Activated naive CD8-positive, alpha-beta T cell treated with anti-CD3 and anti-CD28 coated beads, Interleukin-2, amount 50 U/mL, for 24 hours (primary cell): ENCODE results near the gene SLC46A1.

ENCODE experiments used
- ATAC-seq: fragments of 150-1000 bp; cut with Tn5 transposase; one replicate; pipeline ENCODE4 v1.10.0; 2021
- DNase-seq: peaks from one replicate; pipeline ENCODE4 v3.0.0; 2021
- H3K27ac Mint-ChIP-seq: one replicate; pipeline ENCODE4 v1.8.0; 2021; ENCODE audit warnings: mild to moderate bottlenecking, mixed read lengths
- H3K27me3 Mint-ChIP-seq: one replicate; pipeline ENCODE4 v1.8.0; 2021; ENCODE audit warnings: mixed read lengths
- H3K36me3 Mint-ChIP-seq: one replicate; pipeline ENCODE4 v1.8.0; 2021; ENCODE audit warnings: low read depth, mixed read lengths
- H3K4me1 Mint-ChIP-seq: one replicate; pipeline ENCODE4 v1.8.0; 2021; ENCODE audit warnings: mixed read lengths
- H3K4me3 Mint-ChIP-seq: one replicate; pipeline ENCODE4 v1.8.0; 2021; ENCODE audit warnings: mild to moderate bottlenecking, moderate library complexity, mixed read lengths
- H3K9me3 Mint-ChIP-seq: one replicate; pipeline ENCODE4 v1.8.0; 2021; ENCODE audit warnings: mixed read lengths

Gene SLC46A1

DNA sequence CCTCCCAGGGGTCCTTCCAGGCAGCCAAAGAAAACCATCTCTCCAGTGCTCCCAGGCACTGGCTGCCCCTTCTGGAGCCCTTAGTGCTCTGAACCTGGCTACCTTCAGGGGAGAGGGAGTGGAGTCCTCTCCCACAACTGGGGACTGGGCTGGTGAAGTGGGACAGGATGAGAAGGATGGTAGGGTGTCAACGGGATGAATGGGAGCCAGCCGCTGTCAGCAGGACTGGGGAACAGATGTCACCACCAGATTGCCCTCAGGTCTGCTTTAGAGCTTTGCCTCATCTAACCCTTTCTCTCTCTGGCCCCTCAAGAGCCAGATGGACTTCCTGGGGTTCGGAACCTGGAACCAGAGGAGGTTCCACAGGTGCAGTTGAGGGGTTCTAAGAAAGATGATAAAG lies 40.5 kb downstream of the SLC46A1 start:
- ATAC-seq, result no peak
- DNase-seq, result no peak
- H3K36me3 Mint-ChIP-seq, result peaks cover 6% of the 10 kb centered on the region
- H3K9me3 Mint-ChIP-seq, result no peaks in the 10 kb centered on the region
- no peaks in the 10 kb centered on the region for H3K4me1 Mint-ChIP-seq
- no peaks in the 10 kb centered on the region for H3K27me3 Mint-ChIP-seq
- H3K4me3 Mint-ChIP-seq, result no peak overlapping the region
- H3K27ac Mint-ChIP-seq, result no peak overlapping the region

DNA sequence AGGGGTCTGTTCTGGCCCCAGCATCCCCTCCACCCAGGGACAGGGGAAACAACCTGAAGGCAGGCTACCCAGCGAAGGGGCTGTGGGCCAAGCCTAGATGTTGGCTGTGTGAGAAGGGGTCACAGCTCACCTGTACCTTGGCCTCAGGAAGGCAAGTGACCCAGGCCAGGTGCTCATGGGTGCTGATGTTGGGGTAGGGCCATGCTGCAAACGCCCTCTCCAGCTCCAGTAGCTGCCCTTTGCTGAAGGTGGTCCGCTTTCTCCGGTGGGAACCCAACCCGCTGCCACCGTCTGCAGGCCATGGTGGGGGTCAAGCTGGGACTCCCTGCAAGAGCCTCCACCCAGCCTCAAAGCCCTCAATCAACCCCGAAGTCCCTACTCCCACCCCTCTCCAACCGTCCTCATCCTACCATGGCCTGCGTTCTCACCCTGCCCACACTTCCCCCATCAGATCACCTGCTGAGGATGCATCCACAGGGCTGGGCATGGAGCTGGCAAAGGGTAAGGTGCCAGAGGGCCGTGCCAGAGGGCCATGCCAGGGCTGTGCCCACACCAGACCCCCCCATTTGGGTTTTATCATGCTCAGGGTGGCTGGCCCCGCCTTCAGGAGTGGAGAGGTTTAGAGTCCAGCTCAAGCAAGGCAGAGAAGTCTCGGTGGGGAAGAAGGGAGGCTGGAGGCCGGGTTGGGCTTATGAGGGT lies 41.2 kb downstream of the SLC46A1 start, which contains the start of gene SEBOX:
TSS of gene SEBOX (minus strand) at position 535 of the 699 bp plus-strand sequence. CDS start at position 487, 48 bp downstream.
- Mint-ChIP-seq H3K4me3 (no peak within 1 kb of the TSS), H3K4me1 (no peaks in the 10 kb centered on the region), H3K9me3 (no peaks in the 10 kb centered on the region), H3K27ac (no peak within 1 kb of the TSS), H3K36me3 (peaks cover 10% of the 10 kb centered on the region), H3K27me3 (no peaks in the 10 kb centered on the region)
- no peak for DNase-seq
- ATAC-seq, result no peak

DNA sequence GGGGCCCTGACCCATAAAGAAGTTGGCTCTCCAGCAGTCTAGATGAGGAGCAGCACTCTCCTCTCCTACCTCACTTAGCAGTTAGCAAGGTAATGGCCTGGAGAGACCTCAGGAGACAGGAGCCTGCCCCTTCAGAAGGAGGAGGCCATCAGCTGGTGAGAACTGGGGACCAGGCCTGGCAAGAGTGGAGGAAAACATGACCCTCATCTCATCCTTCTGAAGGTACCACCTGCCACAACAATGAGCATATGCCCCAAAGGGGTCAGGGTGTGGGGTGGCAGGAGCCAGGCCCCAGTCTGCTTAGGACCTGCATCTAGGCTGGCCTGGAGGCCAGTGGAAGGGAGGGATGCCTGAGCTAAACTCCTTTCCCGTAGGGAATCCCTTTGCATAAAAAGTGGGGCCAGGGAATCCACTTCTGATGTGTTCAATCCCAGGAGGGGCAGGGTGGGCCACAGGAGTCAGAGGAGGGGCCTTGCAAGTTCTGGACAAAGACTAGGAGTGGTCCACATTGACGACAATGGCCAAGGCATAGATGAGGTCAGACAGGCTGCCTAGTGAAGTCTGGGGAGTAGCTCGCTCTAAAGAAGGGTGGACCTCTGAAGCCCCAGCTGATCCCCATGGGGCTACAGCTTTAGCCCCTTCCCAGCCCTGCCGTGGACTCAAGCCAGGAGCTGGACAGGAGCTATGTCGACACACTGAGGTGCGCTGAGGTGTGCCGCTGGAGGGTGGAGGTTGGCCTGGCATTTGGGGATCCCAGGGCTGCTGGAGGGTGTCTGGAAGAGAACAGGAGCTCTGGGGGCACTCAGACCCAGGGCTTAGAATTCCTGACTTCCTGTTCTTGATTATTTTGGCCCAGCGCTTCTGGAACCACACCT lies 42.0 kb downstream of the SLC46A1 start:
- Mint-ChIP-seq H3K36me3 (peaks cover 14% of the 10 kb centered on the region), H3K4me3 (no peak overlapping the region), H3K27ac (no peak overlapping the region), H3K4me1 (peaks cover under 1% of the 10 kb centered on the region), H3K27me3 (no peaks in the 10 kb centered on the region), H3K9me3 (no peaks in the 10 kb centered on the region)
- ATAC-seq, result no peak
- no peak for DNase-seq

DNA sequence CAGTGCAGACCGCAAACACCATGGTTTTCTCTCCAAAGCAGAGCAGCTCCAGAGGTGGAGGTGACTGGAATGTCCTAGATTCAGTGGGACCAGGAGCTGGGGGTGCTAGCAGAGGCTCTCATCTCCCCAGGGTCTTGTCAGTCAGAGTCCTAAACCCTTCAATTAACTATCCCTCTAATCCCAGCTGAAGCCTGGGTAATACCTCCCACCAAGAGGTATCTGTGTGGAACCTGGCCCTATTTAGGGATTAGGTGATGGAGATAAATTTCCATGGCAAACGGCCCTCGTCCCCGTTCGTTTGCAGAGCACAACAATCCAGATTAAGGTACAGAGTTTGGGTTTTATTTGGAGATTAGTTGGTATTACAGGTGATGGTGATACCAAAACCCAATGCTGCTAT lies 42.8 kb downstream of the SLC46A1 start:
- Mint-ChIP-seq H3K4me1 (peaks cover 9% of the 10 kb centered on the region), H3K36me3 (peaks cover 14% of the 10 kb centered on the region), H3K9me3 (no peaks in the 10 kb centered on the region), H3K27me3 (no peaks in the 10 kb centered on the region), H3K27ac (no peak overlapping the region), H3K4me3 (no peak overlapping the region)
- DNase-seq (no peak), ATAC-seq (no peak)

GRCh38 chr17:28357901-28358197 lies 48.2 kb downstream of the SLC46A1 start:
- peak overlapping the region; percentile 90 for H3K4me3 Mint-ChIP-seq
- H3K9me3 Mint-ChIP-seq, result no peaks in the 10 kb centered on the region
- DNase-seq (no peak), ATAC-seq (no peak)
- H3K27ac Mint-ChIP-seq, result peak overlapping the region; percentile 91
- H3K4me1 Mint-ChIP-seq, result peaks cover 31% of the 10 kb centered on the region
- no peaks in the 10 kb centered on the region for H3K27me3 Mint-ChIP-seq
- H3K36me3 Mint-ChIP-seq, result peaks cover 23% of the 10 kb centered on the region

DNA sequence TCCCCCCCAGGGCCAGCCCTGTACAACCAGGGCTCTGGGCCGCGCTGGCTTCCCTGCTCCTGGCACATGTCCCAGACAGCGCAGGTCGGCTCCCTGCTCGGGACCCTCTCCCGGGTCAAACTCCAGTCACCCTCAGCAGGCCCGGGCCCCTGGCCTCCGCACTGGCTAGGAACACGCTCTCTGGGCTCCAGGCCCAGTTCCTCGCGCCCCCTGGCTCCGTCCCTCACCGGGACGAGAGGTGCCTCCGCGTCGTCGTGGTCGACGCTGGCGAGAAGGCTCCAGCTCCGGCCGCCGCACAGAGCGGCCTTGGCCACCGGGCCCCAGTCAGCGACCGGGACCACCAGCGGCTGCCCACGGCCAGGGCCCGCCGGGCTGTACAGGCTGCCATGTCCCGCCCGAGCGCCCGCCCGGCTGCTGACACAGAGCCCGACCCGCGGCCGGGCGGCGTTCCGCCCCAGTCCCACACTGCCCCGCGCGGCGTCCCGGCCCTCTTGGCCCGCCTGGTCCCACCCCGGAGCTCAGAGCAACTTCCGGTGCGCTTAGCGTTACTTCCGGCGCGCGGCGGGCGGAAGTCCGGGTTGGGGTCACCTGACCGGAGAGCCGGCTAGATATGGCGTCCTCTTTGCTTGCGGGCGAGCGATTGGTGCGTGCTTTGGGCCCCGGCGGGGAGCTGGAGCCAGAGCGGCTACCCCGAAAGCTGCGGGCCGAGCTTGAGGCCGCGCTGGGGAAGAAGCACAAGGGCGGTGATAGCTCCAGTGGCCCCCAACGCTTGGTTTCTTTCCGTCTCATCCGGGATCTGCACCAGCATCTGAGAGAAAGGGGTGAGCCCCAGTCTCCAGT lies 48.7 kb downstream of the SLC46A1 start, which contains the start of gene POLDIP2:
TSS of gene POLDIP2 (minus strand) at position 467 of the 840 bp plus-strand sequence. CDS start at position 388, 79 bp downstream.
- Mint-ChIP-seq H3K27ac (peak within 1 kb of the TSS; percentile 91), H3K4me1 (peaks cover 31% of the 10 kb centered on the region), H3K4me3 (peak within 1 kb of the TSS; percentile 90), H3K36me3 (peaks cover 24% of the 10 kb centered on the region), H3K27me3 (no peaks in the 10 kb centered on the region), H3K9me3 (no peaks in the 10 kb centered on the region)
- DNase-seq (peak; percentile 97), ATAC-seq (peak; percentile 100)

DNA sequence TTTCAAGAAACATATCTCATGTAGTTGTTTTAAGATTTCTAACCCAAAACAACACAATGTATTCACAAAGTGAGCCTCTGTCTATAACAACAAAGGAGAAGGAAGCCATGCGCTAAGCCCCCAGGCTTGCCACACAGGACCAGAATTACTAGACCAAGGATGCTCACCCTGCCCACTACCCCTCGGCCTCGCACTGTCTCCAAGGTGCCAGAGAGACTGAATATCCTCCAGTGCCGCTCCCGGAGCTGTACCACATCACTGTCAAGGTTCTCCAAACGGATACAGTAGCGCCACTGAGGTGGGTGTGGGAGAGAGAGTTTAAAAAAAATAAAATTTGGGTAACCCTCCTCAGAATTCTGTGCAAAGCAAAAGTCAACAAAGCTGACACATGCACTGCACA lies 55.7 kb downstream of the SLC46A1 start:
- no peak for ATAC-seq

DNA sequence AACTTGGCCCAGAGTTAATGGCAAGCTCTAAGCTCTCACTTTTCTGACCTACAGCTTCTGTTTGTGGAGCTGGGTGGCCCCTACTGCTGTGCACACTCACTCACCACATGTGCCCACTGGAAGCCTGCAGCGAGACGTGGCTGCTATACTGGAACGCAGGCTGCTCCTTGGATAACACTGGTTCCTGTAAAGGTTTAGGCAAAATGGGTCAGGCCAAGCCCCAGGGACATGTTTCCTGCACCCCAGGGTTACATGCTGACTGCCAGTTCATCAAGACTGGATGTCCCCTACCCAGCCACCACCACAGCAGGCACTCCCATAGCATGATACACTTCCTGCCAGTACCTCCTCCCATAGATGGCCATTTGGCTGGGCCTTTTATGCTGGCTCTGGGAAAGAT lies 57.0 kb downstream of the SLC46A1 start:
- peaks cover 41% of the 10 kb centered on the region for H3K36me3 Mint-ChIP-seq

More for the DNA sequence above, 55.7 kb downstream of the SLC46A1 start:
- Mint-ChIP-seq H3K27ac (no peak overlapping the region), H3K9me3 (no peaks in the 10 kb centered on the region), H3K36me3 (peaks cover 43% of the 10 kb centered on the region), H3K4me3 (no peak overlapping the region), H3K4me1 (peaks cover 6% of the 10 kb centered on the region), H3K27me3 (no peaks in the 10 kb centered on the region)
- no peak for DNase-seq

DNA sequence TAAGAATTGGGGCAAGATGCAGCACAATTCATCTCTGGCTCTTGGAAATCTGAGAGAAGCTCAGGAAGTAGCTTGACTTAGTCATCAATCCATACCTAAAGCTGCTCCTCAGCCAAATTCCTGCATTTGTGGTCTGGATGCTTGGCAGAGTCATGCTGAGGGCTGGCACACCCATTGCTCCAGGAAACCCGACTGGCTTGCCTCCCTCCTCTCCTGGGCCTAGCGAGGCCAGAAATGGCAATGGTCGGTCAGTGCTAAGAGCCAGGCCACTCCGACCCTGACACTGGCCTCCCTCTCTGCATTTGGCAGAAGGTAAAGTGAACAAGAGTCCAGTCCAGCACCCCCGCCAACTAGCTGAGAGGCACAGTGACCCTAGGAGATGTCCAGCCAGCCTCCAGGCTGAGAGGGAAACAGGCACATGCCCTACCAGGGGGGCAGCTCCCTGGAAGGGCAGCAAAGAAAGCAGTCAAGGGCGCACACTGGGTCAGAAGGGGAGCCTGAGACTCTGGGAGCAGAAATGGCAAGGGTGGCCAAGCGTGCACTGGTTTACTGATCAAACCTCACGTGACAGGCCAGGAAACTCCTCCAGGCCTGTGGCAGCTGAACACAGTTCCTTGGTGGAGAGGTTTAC lies 58.6 kb downstream of the SLC46A1 start:
- DNase-seq, result no peak
- no peak overlapping the region for H3K4me3 Mint-ChIP-seq
- ATAC-seq, result no peak
- H3K4me1 Mint-ChIP-seq, result no peaks in the 10 kb centered on the region
- no peak overlapping the region for H3K27ac Mint-ChIP-seq
- H3K27me3 Mint-ChIP-seq, result no peaks in the 10 kb centered on the region
- H3K36me3 Mint-ChIP-seq, result peaks cover 40% of the 10 kb centered on the region
- no peaks in the 10 kb centered on the region for H3K9me3 Mint-ChIP-seq

More for the DNA sequence above, 57.0 kb downstream of the SLC46A1 start:
- H3K4me3 Mint-ChIP-seq, result no peak overlapping the region
- no peak overlapping the region for H3K27ac Mint-ChIP-seq
- no peaks in the 10 kb centered on the region for H3K9me3 Mint-ChIP-seq
- ATAC-seq, result no peak
- no peaks in the 10 kb centered on the region for H3K27me3 Mint-ChIP-seq
- DNase-seq, result no peak
- no peaks in the 10 kb centered on the region for H3K4me1 Mint-ChIP-seq

DNA sequence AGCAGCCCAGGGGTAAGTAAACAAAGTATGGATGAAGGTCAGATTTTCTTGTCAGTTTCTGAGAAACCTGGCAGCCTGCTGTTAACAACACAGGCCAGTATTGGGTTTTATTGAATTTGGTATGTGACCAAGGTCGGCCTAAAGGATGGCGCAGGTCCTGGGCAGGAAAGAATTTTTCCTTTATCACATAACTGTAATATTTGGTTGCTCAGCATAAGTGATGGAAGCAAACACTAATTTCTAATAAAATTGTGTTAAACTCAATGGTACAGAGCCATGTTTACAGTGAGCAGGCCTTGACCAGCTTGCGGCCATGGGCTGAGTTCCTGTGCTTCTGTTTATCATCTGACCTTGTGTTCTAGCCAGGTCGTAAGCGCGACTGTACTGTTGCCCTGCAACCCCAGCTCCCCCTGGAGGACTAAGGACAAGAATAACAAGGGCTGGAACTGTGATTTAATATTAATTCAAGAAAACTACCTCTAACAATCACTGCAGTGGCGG lies 59.2 kb downstream of the SLC46A1 start:
- H3K9me3 Mint-ChIP-seq, result no peaks in the 10 kb centered on the region
- no peaks in the 10 kb centered on the region for H3K4me1 Mint-ChIP-seq
- no peak overlapping the region for H3K4me3 Mint-ChIP-seq
- ATAC-seq, result no peak
- DNase-seq, result no peak
- no peak overlapping the region for H3K27ac Mint-ChIP-seq
- H3K36me3 Mint-ChIP-seq, result peaks cover 38% of the 10 kb centered on the region
- no peaks in the 10 kb centered on the region for H3K27me3 Mint-ChIP-seq

DNA sequence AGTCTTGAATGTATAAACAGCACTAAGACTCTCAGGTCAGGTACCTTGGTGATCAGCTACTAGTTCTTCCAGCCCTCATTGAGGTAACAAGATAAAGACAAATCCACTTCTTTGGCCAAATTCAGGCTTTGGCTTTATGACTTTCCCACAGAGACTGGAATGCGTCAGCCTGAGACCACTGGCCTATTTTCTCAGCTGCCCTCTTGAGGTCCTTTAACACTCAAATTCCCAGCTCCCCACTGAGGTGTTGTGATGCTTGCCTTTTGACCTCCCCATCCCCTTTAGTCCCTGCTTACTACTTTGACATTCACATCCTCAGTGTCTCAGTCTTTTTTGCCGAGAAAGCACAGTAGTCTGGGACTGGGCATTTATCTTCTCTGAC lies 59.8 kb downstream of the SLC46A1 start:
- H3K4me3 Mint-ChIP-seq, result no peak overlapping the region

GRCh38 chr17:28345419-28346198 lies 60.4 kb downstream of the SLC46A1 start:
- no peak overlapping the region for H3K27ac Mint-ChIP-seq
- H3K9me3 Mint-ChIP-seq, result no peaks in the 10 kb centered on the region
- H3K27me3 Mint-ChIP-seq, result no peaks in the 10 kb centered on the region
- H3K4me1 Mint-ChIP-seq, result no peaks in the 10 kb centered on the region
- H3K4me3 Mint-ChIP-seq, result no peak overlapping the region
- ATAC-seq (no peak), DNase-seq (no peak)
- H3K36me3 Mint-ChIP-seq, result peaks cover 37% of the 10 kb centered on the region

More for the DNA sequence above, 59.8 kb downstream of the SLC46A1 start:
- Mint-ChIP-seq H3K27me3 (no peaks in the 10 kb centered on the region), H3K27ac (no peak overlapping the region), H3K36me3 (peaks cover 37% of the 10 kb centered on the region), H3K4me1 (no peaks in the 10 kb centered on the region), H3K9me3 (no peaks in the 10 kb centered on the region)
- ATAC-seq (no peak), DNase-seq (no peak)
